Activated naive CD8-positive, alpha-beta T cell treated with anti-CD3 and anti-CD28 coated beads, Interleukin-2, amount 10 ng/mL, durations not matched to agents 7 days and 5 days (primary cell): ENCODE results near the gene EIF3F. TPM values are rescaled to one million over a fixed set of nuclear protein-coding genes. Genes with fewer than 3 reads are reported as not detected.

Experiments
- ATAC-seq: fragments of 150-1000 bp; cut with Tn5 transposase; one replicate; pipeline ENCODE4 v1.10.0; 2021; ENCODE audit warnings: low read depth, moderate library complexity
- POLR2A ChIA-PET: fragments of 350-600 bp; sonication (Branson Sonifier 250); formaldehyde crosslinking; loops from one replicate; lab custom pipeline; 2021; ENCODE audit warnings: antibody characterized with exemption; lab: Charles Lee
- DNase-seq: peaks from one replicate; pipeline ENCODE4 v3.0.0; 2021
- H3K27ac Mint-ChIP-seq: one replicate; pipeline ENCODE4 v1.8.0; 2022; ENCODE audit warnings: mild to moderate bottlenecking, mixed read lengths
- H3K27me3 Mint-ChIP-seq: one replicate; pipeline ENCODE4 v1.8.0; 2022; ENCODE audit warnings: mild to moderate bottlenecking, moderate library complexity, mixed read lengths
- H3K36me3 Mint-ChIP-seq: one replicate; pipeline ENCODE4 v1.8.0; 2021; ENCODE audit warnings: mild to moderate bottlenecking, mixed read lengths
- H3K4me1 Mint-ChIP-seq: one replicate; pipeline ENCODE4 v1.8.0; 2021; ENCODE audit warnings: mixed read lengths
- H3K4me3 Mint-ChIP-seq: one replicate; pipeline ENCODE4 v1.8.0; 2022; ENCODE audit warnings: mild to moderate bottlenecking, moderate library complexity, mixed read lengths
- H3K9me3 Mint-ChIP-seq: one replicate; pipeline ENCODE4 v1.8.0; 2021; ENCODE audit warnings: mixed read lengths
- total RNA-seq, 2 experiments: library from RNA; stranded (reverse); gene quantifications; one replicate each; pipeline ENCODE4 v1.2.3, GENCODE V29; 2021

EIF3F gene
- total RNA-seq, 2 experiments from 2014 or later = 226 to 233 TPM

- H3K27ac Mint-ChIP-seq = no peak overlapping the region
- H3K4me3 Mint-ChIP-seq = peak overlapping the region; percentile 77
- POLR2A ChIA-PET = no interaction called here
- peak; percentile 44 for DNase-seq
- H3K4me1 Mint-ChIP-seq = peaks cover 11% of the 10 kb centered on the region
- H3K27me3 Mint-ChIP-seq = peaks cover 38% of the 10 kb centered on the region
- peak; percentile 34 for ATAC-seq
- no peaks in the 10 kb centered on the region for H3K36me3 Mint-ChIP-seq
- no peaks in the 10 kb centered on the region for H3K9me3 Mint-ChIP-seq
These were observed 32.4 kb downstream of the EIF3F start for GRCh38 chr11:8019314-8020243.

GRCh38 chr11:8020244-8020597 lies 33.1 kb downstream of the EIF3F start:
- H3K27me3 Mint-ChIP-seq = peaks cover 38% of the 10 kb centered on the region
- no peaks in the 10 kb centered on the region for H3K9me3 Mint-ChIP-seq
- H3K4me1 Mint-ChIP-seq = peaks cover 11% of the 10 kb centered on the region
- ATAC-seq (no peak), DNase-seq (no peak)
- POLR2A ChIA-PET = no interaction called here
- H3K4me3 Mint-ChIP-seq = peak overlapping the region; percentile 77
- H3K36me3 Mint-ChIP-seq = no peaks in the 10 kb centered on the region
- no peak overlapping the region for H3K27ac Mint-ChIP-seq

GRCh38 chr11:8021920-8022319 lies 34.8 kb downstream of the EIF3F start:
- Mint-ChIP-seq H3K27ac (no peak overlapping the region), H3K4me3 (no peak overlapping the region), H3K9me3 (no peaks in the 10 kb centered on the region), H3K36me3 (no peaks in the 10 kb centered on the region), H3K27me3 (peaks cover 34% of the 10 kb centered on the region), H3K4me1 (peaks cover 12% of the 10 kb centered on the region)
- ATAC-seq = no peak
- DNase-seq = no peak
- POLR2A ChIA-PET = interaction anchor here (0.6 to 0.7 kb wide), 2 partner anchors 506 to 1737 kb away, joined by 3 read pairs; no protein-coding TSS in a partner anchor

- Mint-ChIP-seq H3K27me3 (peaks cover 35% of the 10 kb centered on the region), H3K9me3 (no peaks in the 10 kb centered on the region), H3K36me3 (no peaks in the 10 kb centered on the region), H3K4me1 (peaks cover 12% of the 10 kb centered on the region), H3K4me3 (no peak overlapping the region), H3K27ac (no peak overlapping the region)
- DNase-seq (no peak), ATAC-seq (no peak)
- POLR2A ChIA-PET = no interaction called here
These were observed 35.7 kb downstream of the EIF3F start for GRCh38 chr11:8022876-8023275.

GRCh38 chr11:8023831-8024555 lies 36.9 kb downstream of the EIF3F start:
- Mint-ChIP-seq H3K4me3 (no peak overlapping the region), H3K27ac (no peak overlapping the region), H3K4me1 (peaks cover 9% of the 10 kb centered on the region), H3K9me3 (no peaks in the 10 kb centered on the region), H3K27me3 (peaks cover 33% of the 10 kb centered on the region), H3K36me3 (no peaks in the 10 kb centered on the region)
- POLR2A ChIA-PET = no interaction called here
- DNase-seq = no peak
- no peak for ATAC-seq

GRCh38 chr11:8025123-8025522 lies 38.0 kb downstream of the EIF3F start:
- DNase-seq (no peak), ATAC-seq (no peak)
- H3K4me1 Mint-ChIP-seq = peaks cover 7% of the 10 kb centered on the region
- no peak overlapping the region for H3K4me3 Mint-ChIP-seq
- POLR2A ChIA-PET = no interaction called here
- no peak overlapping the region for H3K27ac Mint-ChIP-seq
- H3K27me3 Mint-ChIP-seq = peaks cover 32% of the 10 kb centered on the region
- no peaks in the 10 kb centered on the region for H3K36me3 Mint-ChIP-seq
- H3K9me3 Mint-ChIP-seq = no peaks in the 10 kb centered on the region

GRCh38 chr11:8025816-8026215 lies 38.7 kb downstream of the EIF3F start:
- POLR2A ChIA-PET = no interaction called here
- H3K27ac Mint-ChIP-seq = no peak overlapping the region
- H3K9me3 Mint-ChIP-seq = no peaks in the 10 kb centered on the region
- peaks cover 3% of the 10 kb centered on the region for H3K4me1 Mint-ChIP-seq
- H3K4me3 Mint-ChIP-seq = no peak overlapping the region
- peaks cover 25% of the 10 kb centered on the region for H3K27me3 Mint-ChIP-seq
- DNase-seq (no peak), ATAC-seq (no peak)
- no peaks in the 10 kb centered on the region for H3K36me3 Mint-ChIP-seq

- H3K27me3 Mint-ChIP-seq = peaks cover 22% of the 10 kb centered on the region
These were observed 39.8 kb downstream of the EIF3F start for GRCh38 chr11:8026982-8027381.

GRCh38 chr11:8028766-8029165 lies 41.6 kb downstream of the EIF3F start:
- H3K27ac Mint-ChIP-seq = no peak overlapping the region
- H3K4me1 Mint-ChIP-seq = peaks cover 1% of the 10 kb centered on the region
- ATAC-seq (no peak), DNase-seq (no peak)
- POLR2A ChIA-PET = no interaction called here
- H3K4me3 Mint-ChIP-seq = no peak overlapping the region
- H3K27me3 Mint-ChIP-seq = peaks cover 22% of the 10 kb centered on the region
- no peaks in the 10 kb centered on the region for H3K9me3 Mint-ChIP-seq
- no peaks in the 10 kb centered on the region for H3K36me3 Mint-ChIP-seq

More at GRCh38 chr11:8026982-8027381, 39.8 kb downstream of the EIF3F start:
- DNase-seq (no peak), ATAC-seq (no peak)
- H3K4me3 Mint-ChIP-seq = no peak overlapping the region
- no peak overlapping the region for H3K27ac Mint-ChIP-seq
- no peaks in the 10 kb centered on the region for H3K9me3 Mint-ChIP-seq
- no peaks in the 10 kb centered on the region for H3K36me3 Mint-ChIP-seq
- H3K4me1 Mint-ChIP-seq = peaks cover 3% of the 10 kb centered on the region
- POLR2A ChIA-PET = no interaction called here

GRCh38 chr11:8030526-8031247 lies 43.5 kb downstream of the EIF3F start:
- ATAC-seq = no peak
- H3K27me3 Mint-ChIP-seq = peaks cover 22% of the 10 kb centered on the region
- POLR2A ChIA-PET = no interaction called here
- no peaks in the 10 kb centered on the region for H3K9me3 Mint-ChIP-seq
- H3K4me1 Mint-ChIP-seq = peaks cover 1% of the 10 kb centered on the region
- DNase-seq = no peak
- H3K36me3 Mint-ChIP-seq = no peaks in the 10 kb centered on the region
- H3K27ac Mint-ChIP-seq = no peak overlapping the region
- H3K4me3 Mint-ChIP-seq = no peak overlapping the region

GRCh38 chr11:8031248-8032115 lies 44.3 kb downstream of the EIF3F start:
- POLR2A ChIA-PET = no interaction called here
- Mint-ChIP-seq H3K4me1 (no peaks in the 10 kb centered on the region), H3K9me3 (no peaks in the 10 kb centered on the region), H3K36me3 (no peaks in the 10 kb centered on the region), H3K4me3 (no peak overlapping the region), H3K27me3 (peaks cover 22% of the 10 kb centered on the region), H3K27ac (no peak overlapping the region)
- DNase-seq = no peak
- ATAC-seq = no peak

GRCh38 chr11:8032122-8032521 lies 45.0 kb downstream of the EIF3F start:
- Mint-ChIP-seq H3K27me3 (peaks cover 17% of the 10 kb centered on the region), H3K36me3 (no peaks in the 10 kb centered on the region), H3K4me3 (no peak overlapping the region), H3K9me3 (no peaks in the 10 kb centered on the region), H3K4me1 (no peaks in the 10 kb centered on the region), H3K27ac (no peak overlapping the region)
- DNase-seq (no peak), ATAC-seq (no peak)
- POLR2A ChIA-PET = no interaction called here
